Stromal cell of bone marrow (primary cell): Measurements from ENCODE around the gene CCDC154.
"Not testable (repeated sequence)": the region's sequence is repeated elsewhere in the genome, so short reads cannot be mapped to it uniquely, and the experiment has no call there.

Experiments
- DNase-seq: peaks from one replicate; pipeline ENCODE4 v3.0.0-alpha.2; 2012; ENCODE audit warnings: low read depth

Gene CCDC154

GRCh38 chr16:1472974-1473373, 28.6 kb upstream of the CCDC154 start:
- DNase-seq: no peak

- DNase-seq: no peak
Measured at GRCh38 chr16:1471569-1472194, 27.3 kb upstream of the CCDC154 start.

GRCh38 chr16:1470481-1471251, 26.3 kb upstream of the CCDC154 start:
- DNase-seq: no peak

GRCh38 chr16:1469693-1470201, 25.4 kb upstream of the CCDC154 start:
- no peak for DNase-seq

- DNase-seq: not testable (repeated sequence)
Measured at GRCh38 chr16:1469141-1469540, 24.8 kb upstream of the CCDC154 start.

GRCh38 chr16:1468426-1468810, 24.1 kb upstream of the CCDC154 start:
- DNase-seq: no peak

- no peak for DNase-seq
Measured at GRCh38 chr16:1466968-1467521, 22.7 kb upstream of the CCDC154 start.

GRCh38 chr16:1466054-1466453, 21.7 kb upstream of the CCDC154 start:
- no peak for DNase-seq

GRCh38 chr16:1465567-1465915, 21.2 kb upstream of the CCDC154 start:
- DNase-seq: no peak

GRCh38 chr16:1464894-1465566, 20.7 kb upstream of the CCDC154 start:
- no peak for DNase-seq

GRCh38 chr16:1464196-1464893, 20.0 kb upstream of the CCDC154 start:
- no peak for DNase-seq

GRCh38 chr16:1461146-1461545, 16.8 kb upstream of the CCDC154 start:
- DNase-seq: no peak

- no peak for DNase-seq
Measured at GRCh38 chr16:1460602-1461138, 16.3 kb upstream of the CCDC154 start.

- no peak for DNase-seq
Measured at GRCh38 chr16:1459967-1460366, 15.6 kb upstream of the CCDC154 start.

- no peak for DNase-seq
Measured at GRCh38 chr16:1458977-1459341, 14.6 kb upstream of the CCDC154 start.

GRCh38 chr16:1458336-1458976, 14.1 kb upstream of the CCDC154 start:
- DNase-seq: no peak

- no peak for DNase-seq
Measured at GRCh38 chr16:1457489-1458245, 13.3 kb upstream of the CCDC154 start.

- no peak for DNase-seq
Measured at GRCh38 chr16:1456951-1457350, 12.6 kb upstream of the CCDC154 start.

GRCh38 chr16:1455190-1456171, 11.1 kb upstream of the CCDC154 start:
- no peak for DNase-seq
